Vagina (tissue), 2 donors: ENCODE data around the gene MTA2.

ENCODE experiments used
- POLR2A ChIP-seq, 2 donors: fragments of 450-650 bp; IDR thresholded peaks; one replicate each; pipeline ENCODE4 v1.6.1; 2017; ENCODE audit warnings: antibody characterized with exemption in 2 of 2, mild to moderate bottlenecking in 2 of 2, moderate library complexity in 2 of 2
- POLR2AphosphoS5 ChIP-seq, 2 donors: sonication (generic); formaldehyde crosslinking; IDR thresholded peaks; one replicate each; pipeline ENCODE4 v1.9.0; 2017; ENCODE audit warnings: antibody characterized with exemption in 2 of 2, mild to moderate bottlenecking in 2 of 2, low read depth in 1 of 2; ENCODE audit not compliant: insufficient read depth in 1 of 2
- TF ChIP-seq, protein P1 (sequence below), 3 experiments: fragments of 450-650 bp in 2 of 3; fragments of 200-600 bp in 1 of 3; sonication (generic) in 1 of 3; IDR thresholded peaks; one replicate each; pipeline ENCODE4 v1.5.1; 2017 to 2019; ENCODE audit warnings: antibody characterized with exemption in 3 of 3, mild to moderate bottlenecking in 2 of 3, moderate library complexity in 2 of 3

- TF ChIP-seq, protein P1, sequence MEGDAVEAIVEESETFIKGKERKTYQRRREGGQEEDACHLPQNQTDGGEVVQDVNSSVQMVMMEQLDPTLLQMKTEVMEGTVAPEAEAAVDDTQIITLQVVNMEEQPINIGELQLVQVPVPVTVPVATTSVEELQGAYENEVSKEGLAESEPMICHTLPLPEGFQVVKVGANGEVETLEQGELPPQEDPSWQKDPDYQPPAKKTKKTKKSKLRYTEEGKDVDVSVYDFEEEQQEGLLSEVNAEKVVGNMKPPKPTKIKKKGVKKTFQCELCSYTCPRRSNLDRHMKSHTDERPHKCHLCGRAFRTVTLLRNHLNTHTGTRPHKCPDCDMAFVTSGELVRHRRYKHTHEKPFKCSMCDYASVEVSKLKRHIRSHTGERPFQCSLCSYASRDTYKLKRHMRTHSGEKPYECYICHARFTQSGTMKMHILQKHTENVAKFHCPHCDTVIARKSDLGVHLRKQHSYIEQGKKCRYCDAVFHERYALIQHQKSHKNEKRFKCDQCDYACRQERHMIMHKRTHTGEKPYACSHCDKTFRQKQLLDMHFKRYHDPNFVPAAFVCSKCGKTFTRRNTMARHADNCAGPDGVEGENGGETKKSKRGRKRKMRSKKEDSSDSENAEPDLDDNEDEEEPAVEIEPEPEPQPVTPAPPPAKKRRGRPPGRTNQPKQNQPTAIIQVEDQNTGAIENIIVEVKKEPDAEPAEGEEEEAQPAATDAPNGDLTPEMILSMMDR (IDR thresholded peaks at IDR 0.05): no peak
- no peak for TF ChIP-seq POLR2AphosphoS5 (IDR thresholded peaks at IDR 0.05; ENCODE audit: insufficient read depth in 1 of 2, low read depth in 1 of 2)
- TF ChIP-seq POLR2A (IDR thresholded peaks at IDR 0.05): no peak
Measured at GRCh38 chr11:62552485-62553079, 49.1 kb downstream of the MTA2 start.
